ENCODE measurements around the gene NHERF1. TPM values are rescaled to one million over a fixed set of nuclear protein-coding genes. Genes with fewer than 3 reads are reported as not detected.

Gene NHERF1
- 9.0 TPM for polyA plus RNA-seq (ENCODE audit: insufficient read length)

DNA sequence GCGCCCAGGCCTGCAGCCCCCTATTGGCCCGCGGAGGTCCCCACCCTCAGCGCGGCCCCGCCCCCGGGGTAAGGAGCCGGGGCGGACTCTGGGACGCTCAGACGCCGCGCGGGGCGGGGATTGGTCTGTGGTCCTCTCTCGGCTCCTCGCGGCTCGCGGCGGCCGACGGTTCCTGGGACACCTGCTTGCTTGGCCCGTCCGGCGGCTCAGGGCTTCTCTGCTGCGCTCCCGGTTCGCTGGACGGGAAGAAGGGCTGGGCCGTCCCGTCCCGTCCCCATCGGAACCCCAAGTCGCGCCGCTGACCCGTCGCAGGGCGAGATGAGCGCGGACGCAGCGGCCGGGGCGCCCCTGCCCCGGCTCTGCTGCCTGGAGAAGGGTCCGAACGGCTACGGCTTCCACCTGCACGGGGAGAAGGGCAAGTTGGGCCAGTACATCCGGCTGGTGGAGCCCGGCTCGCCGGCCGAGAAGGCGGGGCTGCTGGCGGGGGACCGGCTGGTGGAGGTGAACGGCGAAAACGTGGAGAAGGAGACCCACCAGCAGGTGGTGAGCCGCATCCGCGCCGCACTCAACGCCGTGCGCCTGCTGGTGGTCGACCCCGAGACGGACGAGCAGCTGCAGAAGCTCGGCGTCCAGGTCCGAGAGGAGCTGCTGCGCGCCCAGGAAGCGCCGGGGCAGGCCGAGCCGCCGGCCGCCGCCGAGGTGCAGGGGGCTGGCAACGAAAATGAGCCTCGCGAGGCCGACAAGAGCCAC, at the start of gene NHERF1:
NHERF1 (plus strand) TSS at position 100 of the 750 bp plus-strand sequence; CDS start at position 319, 219 bp downstream.
- peak; percentile 92 for DNase-seq

GRCh38 chr17:74699236-74699635, 49.2 kb upstream of the NHERF1 start:
- no peak for DNase-seq

DNA sequence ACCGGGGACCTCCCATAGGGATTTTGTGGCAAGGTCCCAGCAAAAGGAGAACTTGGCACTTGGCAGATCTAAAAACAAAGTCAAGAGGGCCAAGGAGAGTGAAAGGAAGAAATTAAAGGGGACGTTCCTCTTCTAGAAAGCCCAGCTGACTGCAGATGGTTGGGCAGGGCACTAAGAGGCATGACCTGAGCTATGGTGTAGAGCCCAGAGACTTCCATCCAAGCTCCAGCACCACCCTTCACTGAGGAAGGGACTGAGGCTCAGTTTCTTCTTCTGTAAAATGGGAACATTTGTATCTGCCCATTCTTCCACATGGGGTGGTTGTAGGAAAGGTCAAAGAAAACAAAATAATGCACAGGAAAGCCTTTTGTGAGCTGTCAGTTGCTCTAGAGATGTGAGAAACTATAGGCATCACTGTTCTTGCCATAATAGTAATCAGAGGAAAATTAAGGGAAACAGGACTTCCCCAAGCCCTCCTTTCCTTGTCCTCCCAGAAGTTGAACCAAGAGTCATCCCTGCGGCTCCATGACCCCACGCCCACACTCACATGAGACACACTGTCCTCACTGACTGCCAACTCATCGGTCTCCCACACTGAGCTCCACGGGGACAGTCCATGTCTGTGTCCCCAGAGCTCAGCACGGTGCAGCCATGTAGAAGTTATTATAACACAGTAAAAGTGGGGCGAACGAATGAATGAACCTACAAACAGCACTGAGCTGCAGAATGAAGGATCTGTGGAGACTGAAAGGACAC, 46.1 kb upstream of the NHERF1 start:
- DNase-seq: no peak

GRCh38 chr17:74703311-74703710, 45.1 kb upstream of the NHERF1 start:
- no peak for DNase-seq

- no peak for DNase-seq
Observed at GRCh38 chr17:74704544-74704943, 43.9 kb upstream of the NHERF1 start.

- no peak for DNase-seq
Observed at GRCh38 chr17:74711058-74711824, 37.2 kb upstream of the NHERF1 start.

DNA sequence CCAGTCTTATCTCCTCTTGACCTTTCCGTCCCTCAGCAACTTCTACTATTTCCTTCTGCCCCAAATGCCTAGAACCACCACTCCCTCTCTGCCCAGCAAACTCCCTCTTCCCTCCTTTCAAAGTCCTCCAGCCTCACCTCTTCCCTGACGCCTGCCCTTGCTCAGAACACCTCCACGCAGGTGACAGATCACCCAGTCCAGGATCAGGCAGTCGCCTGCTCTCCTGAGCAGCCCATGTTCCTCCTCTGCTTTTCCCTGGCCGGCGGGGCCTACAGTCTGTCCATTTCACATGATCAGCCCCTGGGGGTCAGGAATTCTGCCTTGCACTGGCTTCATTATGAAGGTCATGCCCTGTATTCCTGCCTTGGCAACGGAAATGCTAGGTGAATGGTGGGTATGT, 36.1 kb upstream of the NHERF1 start:
- no peak for DNase-seq

GRCh38 chr17:74712756-74713155, 35.7 kb upstream of the NHERF1 start, which contains the start of gene CD300LF:
Gene CD300LF, minus strand, starts transcription at chr17:74712923. Its CDS starts 57 bp downstream, at chr17:74712866.
- DNase-seq: no peak

- DNase-seq: no peak
Observed at GRCh38 chr17:74713171-74713755, 35.2 kb upstream of the NHERF1 start.

DNA sequence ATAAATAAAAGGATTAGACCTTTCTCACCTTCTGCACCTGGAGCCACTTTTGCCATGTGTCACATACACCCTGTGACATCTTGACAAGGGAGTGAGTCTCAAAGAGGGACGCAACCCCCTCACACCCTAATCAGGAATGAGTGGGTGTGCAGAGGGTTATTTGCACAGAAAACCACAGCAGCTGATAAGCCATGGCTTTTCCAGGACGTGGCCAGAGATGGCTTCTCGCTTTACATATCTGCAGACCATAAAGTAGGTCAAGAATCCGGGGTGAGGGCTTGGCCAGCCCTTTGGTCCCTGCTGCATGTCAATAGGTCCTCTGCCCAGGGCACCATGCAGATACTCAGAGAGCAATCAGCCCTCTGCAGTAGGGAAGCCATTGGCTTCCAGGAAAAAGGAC, 33.3 kb upstream of the NHERF1 start:
- DNase-seq: no peak

DNA sequence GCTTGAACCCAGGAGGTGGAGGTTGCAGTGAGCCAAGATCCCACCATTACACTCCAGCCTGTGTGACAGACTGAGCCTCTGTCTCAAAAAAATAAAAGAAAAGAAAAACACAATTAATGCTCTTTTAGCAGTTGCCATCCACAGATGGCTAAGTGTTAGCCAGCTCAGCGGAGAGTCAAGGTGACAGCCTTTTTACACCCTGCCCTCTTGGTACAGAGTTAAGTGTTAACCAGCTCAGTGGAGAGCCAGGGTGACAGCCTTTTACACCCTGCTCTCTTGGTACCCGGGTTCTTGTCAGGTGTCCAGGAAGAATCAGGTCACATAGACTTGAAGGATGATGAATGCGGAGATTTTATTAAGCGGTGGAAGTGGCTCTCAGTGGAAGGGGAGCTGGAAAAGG, 27.9 kb upstream of the NHERF1 start:
- no peak for DNase-seq

GRCh38 chr17:74722782-74723181, 25.6 kb upstream of the NHERF1 start:
- no peak for DNase-seq

DNA sequence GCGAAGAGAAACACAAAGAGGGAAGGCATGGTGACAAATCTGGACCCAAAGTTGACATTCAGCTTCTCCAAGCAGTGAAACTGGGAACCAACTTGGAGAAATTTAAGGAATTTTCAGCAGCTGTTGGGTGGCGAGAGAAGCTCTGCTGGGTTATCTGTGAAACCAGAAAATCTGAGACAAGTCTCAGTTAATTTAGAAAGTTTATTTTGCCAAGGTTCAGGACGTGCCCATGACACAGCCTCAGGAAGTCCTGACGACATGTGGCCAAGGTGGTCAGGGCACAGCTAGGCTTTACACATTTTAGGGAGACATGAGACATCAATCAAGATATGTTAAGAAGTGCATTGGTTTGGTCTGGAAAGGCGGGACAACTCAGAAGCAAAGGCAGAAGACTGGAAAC, 24.5 kb upstream of the NHERF1 start:
- no peak for DNase-seq

DNA sequence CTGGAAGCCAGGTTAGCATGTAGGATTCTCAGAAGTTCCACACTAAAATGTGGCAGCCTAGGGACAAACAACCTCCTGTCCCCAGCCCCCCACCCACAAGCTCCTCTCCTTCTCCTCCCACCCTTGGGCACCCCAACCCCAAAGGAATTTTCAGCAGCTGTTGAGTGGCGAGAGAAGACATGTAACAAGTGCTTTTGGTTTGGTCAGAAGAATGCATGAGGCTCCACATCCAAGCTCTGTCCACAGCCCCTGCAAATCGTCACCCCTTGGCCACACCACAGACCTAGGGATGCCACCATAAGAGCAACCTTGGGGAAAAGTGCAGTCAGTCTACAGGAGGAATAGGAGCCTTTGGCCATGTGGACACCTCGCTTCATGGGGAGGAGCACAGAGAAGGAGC, 23.3 kb upstream of the NHERF1 start:
- DNase-seq: no peak

GRCh38 chr17:74728033-74728701, 20.3 kb upstream of the NHERF1 start:
- no peak for DNase-seq

- DNase-seq: no peak
Observed at GRCh38 chr17:74728702-74729075, 19.7 kb upstream of the NHERF1 start.

DNA sequence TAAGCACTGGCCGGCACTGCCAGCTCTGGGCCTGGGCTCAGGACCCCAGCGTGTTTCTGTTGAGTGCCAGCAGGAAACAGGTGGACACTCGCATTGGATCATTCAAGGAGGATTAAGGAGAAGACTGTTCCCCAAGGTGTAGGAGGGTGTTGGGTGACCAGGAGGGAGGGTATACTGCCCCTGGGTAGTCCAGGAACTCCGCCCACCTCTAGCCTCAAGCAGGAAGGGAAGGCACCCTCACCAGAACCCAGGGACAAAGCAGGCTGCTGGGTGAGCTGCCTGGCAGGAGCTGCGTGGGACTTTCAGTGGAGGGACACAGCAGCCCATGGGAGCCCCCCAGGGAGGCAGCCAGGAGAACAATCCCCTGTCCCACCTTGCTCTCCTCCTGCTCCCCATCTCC, 19.1 kb upstream of the NHERF1 start:
- DNase-seq: no peak

- DNase-seq: no peak
Observed at GRCh38 chr17:74729866-74730265, 18.6 kb upstream of the NHERF1 start.

DNA sequence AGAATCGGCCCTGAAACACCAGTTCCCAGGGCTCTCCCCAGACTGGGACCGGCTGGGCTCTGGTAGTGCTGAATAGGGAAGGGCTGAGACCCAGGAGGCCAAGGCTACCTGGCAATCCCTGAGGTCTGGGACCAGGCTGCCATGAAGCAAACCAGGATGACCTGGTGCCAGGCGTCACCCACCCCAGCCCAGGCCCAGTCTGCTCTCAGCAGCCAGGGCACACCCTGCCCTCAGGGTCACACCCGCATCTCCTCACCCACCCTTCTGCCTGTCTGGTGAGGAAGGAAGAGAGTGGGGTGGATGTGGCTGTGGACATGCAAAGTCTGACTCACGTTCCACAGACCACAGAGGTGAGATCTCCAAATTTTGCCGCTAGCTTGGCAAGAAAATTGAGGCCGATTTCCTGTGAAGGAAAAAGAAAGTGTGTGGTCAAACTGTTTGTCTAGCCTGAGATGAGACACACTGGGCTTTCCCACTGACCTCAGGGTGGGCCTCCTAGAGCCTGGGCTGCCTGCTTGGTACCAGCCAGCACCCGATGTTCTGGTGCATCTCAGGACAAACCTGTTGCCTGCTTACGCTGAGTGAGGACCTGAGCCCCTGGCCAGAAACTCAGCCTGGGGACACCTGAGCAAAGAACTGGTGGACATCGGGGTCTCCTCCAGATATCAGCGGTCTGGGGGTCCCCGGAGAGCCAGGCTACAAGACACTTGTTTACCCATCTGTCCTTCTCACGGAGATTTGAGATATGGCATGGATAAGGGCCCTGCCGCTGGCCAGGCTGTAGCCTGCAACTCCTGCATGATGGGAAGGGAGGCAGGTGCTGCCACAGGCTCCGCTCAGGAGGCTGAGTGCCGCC, 17.7 kb upstream of the NHERF1 start:
- DNase-seq: no peak

GRCh38 chr17:74731347-74731605, 17.2 kb upstream of the NHERF1 start:
- DNase-seq: no peak

- no peak for DNase-seq
Observed at GRCh38 chr17:74732042-74732867, 16.2 kb upstream of the NHERF1 start.

All from hindlimb muscle (tissue), 1 donor.